Upper lobe of left lung (tissue), 6 donors: ENCODE results near the gene ZFR2. TPM values are rescaled to one million over a fixed set of nuclear protein-coding genes. Genes with fewer than 3 reads are reported as not detected.

Experiments used
- ATAC-seq, 2 donors: fragments of 200-7000 bp; cut with Tn5 transposase; one replicate each; pipeline ENCODE4 v1.9.1; 2022; ENCODE audit warnings: mild to moderate bottlenecking in 2 of 2, moderate library complexity in 2 of 2; ENCODE audit not compliant: low FRiP score in 2 of 2
- DNase-seq, 2 donors: peaks; one replicate each; pipeline ENCODE4 v3.0.0-alpha.2; 2019 to 2020
- H3K27ac ChIP-seq, 4 donors: fragments of 200-600 bp; sonication (generic); one replicate each; pipeline ENCODE4 v1.5.1; 2016 to 2019
- H3K27me3 ChIP-seq, 4 donors: fragments of 200-600 bp; sonication (generic); one replicate each; pipeline ENCODE4 v1.5.1; 2017 to 2019
- H3K36me3 ChIP-seq, 4 donors: fragments of 200-600 bp; sonication (generic); one replicate each; pipeline ENCODE4 v1.5.1; 2016 to 2019
- H3K4me1 ChIP-seq, 4 donors: fragments of 200-600 bp; sonication (generic); one replicate each; pipeline ENCODE4 v1.5.1; 2018 to 2019
- H3K4me3 ChIP-seq, 4 donors: fragments of 200-600 bp; sonication (generic); one replicate each; pipeline ENCODE4 v1.5.1; 2017 to 2019; ENCODE audit warnings: mild to moderate bottlenecking in 2 of 4, moderate library complexity in 1 of 4
- H3K9me3 ChIP-seq, 4 donors: fragments of 200-600 bp; sonication (generic); one replicate each; pipeline ENCODE4 v1.5.1; 2018 to 2019
- EP300 ChIP-seq, 4 donors: sonication (generic); formaldehyde crosslinking; IDR thresholded peaks; one replicate each; pipeline ENCODE4 v1.5.1; 2017; ENCODE audit warnings: antibody characterized with exemption in 4 of 4, control low read depth in 2 of 4
- POLR2A ChIP-seq, 4 donors: fragments of 450-650 bp; IDR thresholded peaks; one replicate each; pipeline ENCODE4 v1.5.1; 2016 to 2017; ENCODE audit warnings: antibody characterized with exemption in 4 of 4, mild to moderate bottlenecking in 2 of 4
- POLR2AphosphoS5 ChIP-seq, 2 donors: sonication (generic); formaldehyde crosslinking; IDR thresholded peaks; one replicate each; pipeline ENCODE4 v1.5.1; 2017; ENCODE audit warnings: antibody characterized with exemption in 2 of 2
- WGBS, 2 donors: methylation state at CpG; one replicate each; pipeline ENCODE4 v1.1.5; 2017 to 2018; 5-methylcytosine and 5-hydroxymethylcytosine counted together
- total RNA-seq, 6 donors: library from RNA; depleted of rRNA in 4 of 6; stranded (reverse); fragments of >200 nt in 4 of 6; gene quantifications; one replicate each; pipeline versions ENCODE4 v1.1.0 to v1.2.1, GENCODE V29; 2016 to 2021
- TF ChIP-seq, protein P1 (sequence below), 6 experiments: fragments of 450-650 bp in 4 of 6; fragments of 200-600 bp in 2 of 6; sonication (generic) in 2 of 6; IDR thresholded peaks; one replicate each; pipeline ENCODE4 v1.5.1; 2016 to 2019; ENCODE audit warnings: antibody characterized with exemption in 6 of 6
- donor health status: DM: no; HTN: no; CAD: no; lungs with moderate emphysema.
- donor health status: DM: no; HTN: yes; CAD: no; lungs with severe emphysema.

The ZFR2 gene
- total RNA-seq, 6 donors from 2014 or later = 0.11 to 4.2 (median 0.30) TPM; not detected in 3

DNA sequence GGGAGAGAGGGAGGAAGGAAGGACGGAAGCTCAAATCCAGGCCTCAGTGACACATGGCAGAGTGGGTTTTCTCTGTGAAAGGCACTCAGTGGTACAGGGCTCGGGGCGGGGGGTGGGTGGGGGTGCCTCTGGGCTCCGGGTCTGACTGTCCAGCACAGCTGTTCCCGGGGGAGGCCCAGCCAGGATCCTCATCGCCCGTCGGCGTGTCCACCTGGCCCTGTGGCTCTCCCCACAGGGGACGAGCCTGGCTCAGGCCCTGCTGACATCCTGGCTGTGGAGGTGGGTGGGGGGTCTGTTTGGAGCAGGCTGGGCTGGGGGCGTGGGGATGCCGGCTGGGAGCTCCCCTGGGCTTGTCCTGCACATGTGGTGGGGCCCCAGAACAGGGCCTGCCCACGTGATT is 64.4 kb downstream of the ZFR2 start:
- H3K27ac ChIP-seq = no peak overlapping the region
- WGBS, 2 donors = 83 to 91% methylated on average over 7 of the region's 13 CpGs
- TF ChIP-seq EP300 (IDR thresholded peaks at IDR 0.05) = no peak
- TF ChIP-seq, protein P1, sequence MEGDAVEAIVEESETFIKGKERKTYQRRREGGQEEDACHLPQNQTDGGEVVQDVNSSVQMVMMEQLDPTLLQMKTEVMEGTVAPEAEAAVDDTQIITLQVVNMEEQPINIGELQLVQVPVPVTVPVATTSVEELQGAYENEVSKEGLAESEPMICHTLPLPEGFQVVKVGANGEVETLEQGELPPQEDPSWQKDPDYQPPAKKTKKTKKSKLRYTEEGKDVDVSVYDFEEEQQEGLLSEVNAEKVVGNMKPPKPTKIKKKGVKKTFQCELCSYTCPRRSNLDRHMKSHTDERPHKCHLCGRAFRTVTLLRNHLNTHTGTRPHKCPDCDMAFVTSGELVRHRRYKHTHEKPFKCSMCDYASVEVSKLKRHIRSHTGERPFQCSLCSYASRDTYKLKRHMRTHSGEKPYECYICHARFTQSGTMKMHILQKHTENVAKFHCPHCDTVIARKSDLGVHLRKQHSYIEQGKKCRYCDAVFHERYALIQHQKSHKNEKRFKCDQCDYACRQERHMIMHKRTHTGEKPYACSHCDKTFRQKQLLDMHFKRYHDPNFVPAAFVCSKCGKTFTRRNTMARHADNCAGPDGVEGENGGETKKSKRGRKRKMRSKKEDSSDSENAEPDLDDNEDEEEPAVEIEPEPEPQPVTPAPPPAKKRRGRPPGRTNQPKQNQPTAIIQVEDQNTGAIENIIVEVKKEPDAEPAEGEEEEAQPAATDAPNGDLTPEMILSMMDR (IDR thresholded peaks at IDR 0.05) = no peak
- TF ChIP-seq POLR2A (IDR thresholded peaks at IDR 0.05) = no peak
- TF ChIP-seq POLR2AphosphoS5 (IDR thresholded peaks at IDR 0.05) = no peak
- H3K4me3 ChIP-seq = no peak overlapping the region
- no peaks in the 10 kb centered on the region for H3K36me3 ChIP-seq
- ATAC-seq (no peak), DNase-seq (no peak)
- peaks cover 21 to 48% (median 30%) of the 10 kb centered on the region in 4 donors for H3K4me1 ChIP-seq
- peaks cover 0 to 14% (median 5%) of the 10 kb centered on the region in 4 donors for H3K27me3 ChIP-seq
- no peaks in the 10 kb centered on the region for H3K9me3 ChIP-seq

DNA sequence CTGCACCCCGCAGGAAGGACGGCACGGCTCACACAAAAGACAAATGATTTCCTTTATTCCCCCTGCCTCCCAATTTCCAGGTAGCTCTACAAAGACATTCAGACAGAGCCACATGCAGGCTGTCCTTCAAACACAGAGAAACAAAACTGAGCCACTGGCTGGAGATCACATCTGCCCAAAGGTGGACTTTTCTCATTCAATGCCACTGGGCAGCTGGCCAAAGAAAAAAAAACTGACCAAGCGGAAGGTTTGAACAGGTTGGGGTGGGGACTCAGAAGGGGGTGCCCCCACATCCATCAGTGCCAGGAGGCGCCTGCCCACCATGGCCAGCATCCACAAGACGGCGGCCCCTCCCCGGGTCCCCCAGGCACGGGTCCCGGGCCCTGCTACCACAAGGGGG is 64.9 kb downstream of the ZFR2 start:
- ATAC-seq = no peak
- TF ChIP-seq POLR2A (IDR thresholded peaks at IDR 0.05) (no peak), POLR2AphosphoS5 (IDR thresholded peaks at IDR 0.05) (no peak), EP300 (IDR thresholded peaks at IDR 0.05) (no peak)
- TF ChIP-seq, protein P1 (IDR thresholded peaks at IDR 0.05) = no peak
- Histone ChIP-seq H3K27me3 (peaks cover 0 to 14% (median 5%) of the 10 kb centered on the region in 4 donors), H3K4me1 (peaks cover 21 to 47% (median 29%) of the 10 kb centered on the region in 4 donors), H3K9me3 (no peaks in the 10 kb centered on the region), H3K4me3 (no peak overlapping the region), H3K36me3 (no peaks in the 10 kb centered on the region), H3K27ac (no peak overlapping the region)
- DNase-seq = no peak
- WGBS, 2 donors = 81 to 82% methylated on average over 10 of the region's 10 CpGs

DNA sequence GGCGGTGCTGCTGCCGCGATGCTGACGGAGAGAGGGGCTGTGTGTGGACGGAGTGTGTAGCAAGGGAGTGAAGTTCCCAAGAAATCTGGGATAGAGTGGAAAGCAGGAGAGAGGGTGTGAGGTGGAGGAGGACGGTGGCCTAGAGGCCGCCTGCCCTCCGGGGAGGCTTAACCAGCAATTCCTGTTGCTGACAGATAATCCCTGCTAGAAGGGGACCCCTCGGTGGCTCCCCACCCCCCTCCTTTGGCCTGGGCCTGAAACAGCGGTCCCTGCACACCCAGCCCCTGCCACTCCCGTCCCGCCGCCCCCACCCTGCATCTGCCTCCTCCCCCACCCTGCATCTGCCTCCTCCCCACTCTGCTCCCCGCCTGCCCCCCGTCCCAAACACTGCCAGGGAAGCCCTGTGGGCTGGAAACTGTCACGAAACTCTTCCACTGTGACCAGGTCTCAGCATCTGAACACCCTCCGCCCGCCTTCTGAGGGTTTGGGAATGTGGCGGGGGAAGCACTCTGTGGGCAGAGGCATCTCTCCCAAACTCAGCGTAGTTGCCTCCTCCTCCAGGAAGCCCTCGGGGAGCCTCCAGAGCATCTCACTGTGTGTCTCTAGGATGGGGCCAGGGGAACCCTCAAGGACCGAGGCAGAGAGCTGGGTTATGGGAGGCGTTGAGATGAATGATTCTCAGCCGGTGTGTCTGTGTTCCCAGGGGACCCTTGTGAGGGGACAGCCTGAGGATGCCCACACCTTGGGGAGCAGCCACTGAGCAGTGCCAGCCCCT is 65.5 kb downstream of the ZFR2 start:
- TF ChIP-seq, protein P1 (IDR thresholded peaks at IDR 0.05) = no peak
- TF ChIP-seq POLR2A (IDR thresholded peaks at IDR 0.05) = no peak
- TF ChIP-seq EP300 (IDR thresholded peaks at IDR 0.05) = no peak
- no peak for TF ChIP-seq POLR2AphosphoS5 (IDR thresholded peaks at IDR 0.05)
- Histone ChIP-seq H3K9me3 (no peaks in the 10 kb centered on the region), H3K36me3 (no peaks in the 10 kb centered on the region), H3K4me3 (no peak overlapping the region), H3K27me3 (peaks cover 0 to 14% (median 5%) of the 10 kb centered on the region in 4 donors), H3K4me1 (peaks cover 21 to 41% (median 26%) of the 10 kb centered on the region in 4 donors), H3K27ac (no peak overlapping the region)
- WGBS, 2 donors = 81 to 87% methylated on average over 14 to 24 of the region's 24 CpGs
- DNase-seq (no peak), ATAC-seq (no peak)

DNA sequence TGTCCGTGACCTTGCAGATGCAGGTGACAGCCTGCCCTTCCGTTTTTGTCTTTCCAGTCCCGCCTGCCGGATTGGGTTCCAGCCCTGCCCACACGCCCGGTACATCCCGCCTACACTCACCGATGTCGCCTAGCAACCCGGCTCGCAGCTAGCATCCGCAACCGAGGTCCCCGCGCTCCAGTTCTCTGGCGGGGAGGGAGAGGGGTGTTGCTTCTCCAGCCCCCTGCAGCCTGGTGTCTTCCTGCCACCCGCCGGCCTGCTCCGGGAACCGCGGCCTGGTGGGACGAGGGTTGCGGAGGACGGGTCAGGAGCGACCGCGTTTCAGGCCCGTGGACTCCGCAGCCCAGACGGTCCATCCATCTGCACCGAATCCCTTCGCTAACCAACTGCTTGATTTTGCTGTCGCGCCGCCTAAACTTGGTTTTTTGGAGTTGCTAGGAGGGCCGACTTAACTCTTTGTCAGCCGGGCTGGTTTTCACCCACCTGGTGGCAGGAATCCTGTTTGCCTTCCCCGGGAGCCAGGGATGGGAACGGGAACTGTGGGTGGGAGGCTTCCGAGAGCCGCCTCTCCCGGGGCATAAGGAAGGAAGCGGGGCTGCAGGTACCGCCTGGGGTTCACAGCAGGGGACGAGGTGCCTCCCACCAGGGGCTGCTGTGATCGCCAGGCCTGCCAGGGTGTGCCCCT is 67.3 kb downstream of the ZFR2 start:
- TF ChIP-seq, protein P1 (IDR thresholded peaks at IDR 0.05) = peak in 1 of 6 experiments; percentile 14
- no peak for TF ChIP-seq POLR2AphosphoS5 (IDR thresholded peaks at IDR 0.05)
- TF ChIP-seq POLR2A (IDR thresholded peaks at IDR 0.05) = no peak
- Histone ChIP-seq H3K27ac (peak overlapping the region in 3 of 4 donors; percentile 22 to 32 (median 24)), H3K36me3 (no peaks in the 10 kb centered on the region), H3K4me3 (peak overlapping the region in 3 of 4 donors; percentile 29 to 36 (median 29)), H3K4me1 (peaks cover 10 to 25% (median 15%) of the 10 kb centered on the region in 4 donors), H3K27me3 (peaks cover 0 to 14% (median 5%) of the 10 kb centered on the region in 4 donors), H3K9me3 (peaks cover 0 to 2% (median under 1%) of the 10 kb centered on the region in 4 donors)
- 4 to 5% methylated on average over 16 to 41 of the region's 46 CpGs for WGBS, 2 donors
- DNase-seq (peak; percentile 44 to 85), ATAC-seq (peak in 1 of 2 donors; percentile 36)
